ENCODE data around the gene SYNCRIP.
"Not testable (repeated sequence)": the region's sequence is repeated elsewhere in the genome, so short reads cannot be mapped to it uniquely, and the experiment has no call there.

Gene SYNCRIP

GRCh38 chr6:85669735-85670194, 27.1 kb upstream of the SYNCRIP start:
- no peak for DNase-seq

GRCh38 chr6:85662251-85662650, 19.6 kb upstream of the SYNCRIP start:
- DNase-seq, result no peak

- no peak for DNase-seq
Measured at GRCh38 chr6:85660181-85660611, 17.5 kb upstream of the SYNCRIP start.

DNA sequence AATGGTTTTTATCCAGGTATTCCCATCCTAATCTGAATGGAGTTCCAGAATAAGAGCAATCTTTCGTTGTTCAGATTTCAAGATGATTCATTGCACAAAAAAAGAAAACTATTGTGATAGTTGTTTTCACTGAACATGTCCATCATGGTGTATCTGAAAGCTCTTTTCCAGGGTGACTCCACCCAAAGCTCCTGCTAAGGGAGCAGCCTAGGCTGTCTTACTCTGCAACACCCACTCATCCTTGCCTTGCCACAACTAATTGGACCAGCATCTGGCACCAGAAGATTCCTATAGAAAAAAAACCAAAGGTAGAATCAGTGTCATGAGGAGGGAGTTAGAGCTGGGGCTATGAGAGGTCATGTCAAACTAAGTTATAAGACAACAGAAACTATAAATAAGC, 7.9 kb upstream of the SYNCRIP start:
- no peak for DNase-seq

GRCh38 chr6:85644279-85644762, 1.6 kb upstream of the SYNCRIP start:
- DNase-seq, result peak; percentile 45

- DNase-seq, result peak; percentile 91
Measured at GRCh38 chr6:85643537-85644278, 1.0 kb upstream of the SYNCRIP start.

DNA sequence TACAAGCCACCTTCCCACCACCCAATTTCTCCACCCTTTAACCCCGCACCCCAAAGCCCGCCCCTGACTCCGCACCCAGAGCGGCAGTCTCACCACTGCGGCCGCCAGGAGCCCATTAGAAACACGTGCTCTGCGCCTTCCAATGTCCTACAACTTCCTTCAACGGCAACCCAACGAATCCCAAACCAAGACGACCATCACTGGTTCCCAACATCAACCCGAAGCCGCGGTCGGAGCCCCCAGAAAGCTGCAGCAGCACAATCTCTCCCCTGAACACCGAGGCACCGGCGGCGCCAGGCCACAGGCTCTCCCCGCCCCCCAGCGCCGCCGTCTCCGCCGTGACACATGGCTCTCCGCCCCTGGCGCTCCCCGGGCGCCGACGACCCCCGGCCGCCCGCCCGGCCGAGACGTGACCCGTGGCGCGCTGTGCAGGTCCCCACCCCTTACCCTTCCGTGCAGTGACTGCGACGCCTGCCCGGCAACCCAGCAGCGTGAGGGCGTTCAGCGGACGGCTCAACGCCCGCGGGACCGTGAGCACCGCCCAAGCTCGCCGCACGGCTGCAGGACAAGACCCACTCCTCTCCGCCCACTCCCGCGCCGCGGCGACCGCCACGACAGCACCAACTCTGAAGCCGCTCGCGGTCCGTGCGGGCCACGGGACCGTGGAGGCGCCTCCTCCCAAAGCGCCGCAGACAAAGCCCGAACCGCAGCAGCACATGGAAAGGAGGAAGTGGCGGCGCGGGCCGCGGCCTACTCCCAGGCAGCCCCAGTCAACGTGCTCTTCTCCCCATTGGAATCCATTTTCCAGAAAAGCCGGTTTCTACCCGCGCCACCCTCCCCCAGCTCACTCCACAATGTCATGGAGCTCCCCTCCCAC, 551 bp downstream of the SYNCRIP start:
- DNase-seq, result peak; percentile 49

- no peak for DNase-seq
Measured at GRCh38 chr6:85641522-85641896, 1.2 kb downstream of the SYNCRIP start.

GRCh38 chr6:85640821-85641220, 1.9 kb downstream of the SYNCRIP start:
- DNase-seq, result no peak

- DNase-seq, result peak; percentile 15
Measured at GRCh38 chr6:85637579-85637978, 5.1 kb downstream of the SYNCRIP start.

DNA sequence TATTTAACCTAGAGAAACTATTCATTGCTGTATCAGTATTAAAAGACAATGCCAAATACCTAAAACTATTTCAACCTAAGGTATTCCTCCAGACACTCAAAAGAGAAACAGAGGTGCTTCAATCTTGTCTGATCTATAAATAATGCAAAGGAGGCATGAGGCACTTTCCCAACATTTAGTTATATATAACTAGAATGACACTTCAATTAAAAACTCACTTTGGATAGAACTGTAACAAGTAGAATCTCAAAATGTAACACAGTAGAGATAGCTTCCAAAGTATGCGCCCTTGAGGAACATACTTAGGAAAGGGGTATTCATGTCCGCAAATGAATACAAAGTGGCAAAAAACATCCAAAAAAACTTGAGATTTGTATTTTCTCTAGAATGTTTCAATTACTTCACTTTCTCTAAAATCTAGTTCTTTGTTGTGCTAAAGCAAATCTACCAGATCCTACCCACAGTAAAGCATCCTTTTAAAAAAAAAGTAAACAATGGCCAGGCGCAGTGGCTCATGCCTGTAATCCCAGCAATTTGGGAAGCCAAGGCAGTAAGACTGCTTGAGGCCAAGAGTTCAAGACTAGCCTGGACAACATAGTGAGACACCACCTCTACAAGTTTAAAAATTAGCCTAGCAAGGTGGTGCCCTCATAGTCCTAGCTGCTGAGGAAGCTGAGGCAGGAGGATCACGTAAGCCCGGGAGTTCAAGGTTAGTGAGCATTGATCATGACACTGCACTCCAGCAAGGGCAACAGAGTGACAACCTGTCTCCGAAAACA, 10.3 kb downstream of the SYNCRIP start:
- DNase-seq, result no peak

DNA sequence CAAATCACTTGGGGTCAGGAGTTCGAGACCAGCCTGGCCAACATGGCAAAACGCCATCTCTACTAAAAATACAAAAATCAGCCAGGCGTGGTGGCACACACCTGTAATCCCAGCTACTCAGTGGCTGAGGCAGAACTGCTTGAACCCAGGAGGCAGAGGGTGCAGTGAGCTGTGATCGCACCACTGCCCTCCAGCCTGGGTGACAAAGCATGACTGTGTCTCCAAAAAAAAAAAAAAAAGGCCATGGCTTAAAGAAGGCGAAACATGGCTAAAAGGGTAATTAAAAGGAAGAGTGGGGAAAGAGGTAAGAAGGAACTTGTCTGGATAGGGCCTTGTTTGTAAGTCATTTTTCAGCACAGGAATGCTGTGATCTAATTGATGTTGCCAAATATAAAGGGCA, 11.6 kb downstream of the SYNCRIP start:
- DNase-seq, result not testable (repeated sequence)

DNA sequence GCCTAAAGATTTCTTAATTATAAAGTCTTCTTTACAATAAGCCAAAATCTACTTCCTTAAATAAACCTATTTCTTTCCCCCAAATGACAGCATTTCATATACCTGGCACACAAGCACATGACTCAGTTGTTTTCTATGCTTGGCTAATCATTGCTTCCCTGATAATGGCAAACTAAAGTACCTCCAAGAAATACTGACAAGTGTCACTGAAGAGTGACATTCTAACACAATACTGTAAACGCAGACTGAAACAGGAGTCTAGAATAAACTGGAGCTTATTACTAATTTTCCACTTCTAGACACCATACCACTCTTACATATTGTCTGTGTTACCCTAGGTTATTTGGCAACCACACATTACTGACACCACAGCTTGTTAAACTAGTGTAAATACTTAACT, 14.3 kb downstream of the SYNCRIP start:
- no peak for DNase-seq

GRCh38 chr6:85620308-85620707, 22.4 kb downstream of the SYNCRIP start:
- DNase-seq, result no peak

DNA sequence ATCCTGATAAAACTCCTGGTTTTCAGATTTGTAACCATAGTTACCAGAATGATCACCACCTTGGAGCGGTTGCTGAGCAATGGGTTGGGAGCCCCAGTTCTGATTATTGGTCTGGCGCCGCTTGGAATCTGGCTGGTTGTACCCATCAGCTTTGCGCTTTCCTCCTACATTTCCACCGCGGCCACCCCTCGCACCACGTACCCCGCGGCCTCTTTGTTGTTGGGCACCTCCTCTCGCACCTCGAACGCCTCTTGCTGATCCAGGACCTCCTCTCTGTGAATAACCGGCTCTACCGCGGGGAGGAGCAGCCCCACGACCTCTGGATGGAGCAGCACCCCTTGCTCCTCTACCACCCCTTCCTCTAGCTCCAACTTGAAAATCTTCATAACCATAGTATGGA, 27.9 kb downstream of the SYNCRIP start:
- DNase-seq, result no peak

DNA sequence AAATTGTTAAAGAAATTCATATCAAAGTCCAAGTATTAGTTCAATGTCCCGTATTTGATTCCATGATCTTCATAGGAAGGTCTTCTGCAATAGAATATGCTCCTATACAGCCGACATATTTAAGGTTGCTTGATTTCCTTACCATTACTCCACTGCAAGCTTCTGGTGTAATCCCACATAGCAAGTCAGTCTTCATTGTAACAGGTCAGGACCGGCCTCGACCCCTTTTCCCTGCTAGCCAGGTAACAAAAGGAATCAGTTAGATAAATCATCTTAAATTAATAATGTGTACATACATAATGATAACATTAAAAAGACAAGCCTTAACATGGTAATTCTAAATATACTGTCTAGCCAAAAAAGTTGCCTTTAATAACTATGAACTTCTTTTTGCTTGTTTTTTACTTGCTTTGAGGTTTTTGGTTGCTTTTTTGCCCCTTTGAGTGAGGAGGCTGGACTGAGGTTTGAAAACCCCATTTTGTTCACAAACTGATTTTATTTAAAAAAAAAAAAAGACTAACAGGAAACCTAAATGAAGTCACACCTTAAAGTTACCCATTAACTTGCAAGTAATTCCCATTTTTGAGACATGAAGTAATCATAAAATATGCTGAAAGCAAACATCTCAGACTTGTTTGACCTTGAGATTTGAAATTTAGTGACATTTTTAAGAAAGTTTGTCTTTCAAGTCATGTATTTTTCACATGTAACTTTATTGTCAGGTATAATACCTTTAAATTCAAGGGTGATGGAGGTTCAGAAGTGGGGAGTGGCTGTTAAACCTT, 29.8 kb downstream of the SYNCRIP start:
- DNase-seq, result no peak

GRCh38 chr6:85610182-85610895, 32.3 kb downstream of the SYNCRIP start:
- DNase-seq, result no peak

- no peak for DNase-seq
Measured at GRCh38 chr6:85602100-85602499, 40.6 kb downstream of the SYNCRIP start.

- DNase-seq, result no peak
Measured at GRCh38 chr6:85600713-85601313, 41.9 kb downstream of the SYNCRIP start.

DNA sequence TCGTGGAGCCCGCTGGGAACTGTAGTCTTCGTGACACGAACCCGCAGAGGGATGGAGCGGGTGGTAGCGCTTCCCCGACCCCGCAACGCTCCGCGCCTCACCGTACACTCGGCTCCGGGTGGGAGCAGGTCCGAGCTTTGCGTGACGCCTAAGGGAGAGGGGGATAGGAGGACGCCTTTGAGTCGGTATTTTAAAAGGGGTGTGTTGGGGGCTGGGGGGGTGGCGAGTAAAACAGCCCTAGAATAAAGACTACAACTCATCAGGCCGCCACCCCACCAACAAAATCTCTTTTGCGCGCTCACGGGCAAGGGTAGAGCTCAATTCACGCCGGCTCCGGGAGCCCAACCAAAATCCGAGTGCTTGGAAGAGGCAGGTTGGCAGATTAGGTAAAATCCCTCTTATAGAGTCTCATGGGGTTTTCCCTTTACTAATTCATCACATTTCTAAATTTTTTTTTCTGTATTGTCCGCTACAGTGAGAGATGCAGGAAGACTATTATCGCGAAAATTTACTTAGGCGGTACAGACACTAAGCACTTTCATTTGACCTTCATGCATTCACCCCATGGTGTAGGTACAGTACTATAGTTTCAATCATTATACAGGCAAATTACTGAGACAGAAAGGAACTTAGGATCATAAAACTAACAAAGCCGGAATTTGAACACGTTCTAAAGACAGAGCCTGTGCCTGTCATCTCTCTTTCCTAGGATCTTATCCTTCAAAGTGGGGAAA, 48.3 kb downstream of the SYNCRIP start:
- DNase-seq, result peak; percentile 54
